C4-2B (cell line): Measurements from ENCODE around the gene ERC2.

Experiments
- CTCF ChIP-seq: fragments of 450-650 bp; conservative IDR thresholded peaks from 2 replicates; pipeline ENCODE4 v1.5.1; 2017; ENCODE audit warnings: mild to moderate bottlenecking
- ZFX ChIP-seq: fragments of 450-650 bp; IDR thresholded peaks from 2 replicates; pipeline ENCODE4 v1.6.1; 2017

GRCh38 chr3:55558316-55558715 is 910.0 kb downstream of the ERC2 start:
- no peak for TF ChIP-seq CTCF
- TF ChIP-seq ZFX: no peak
